HG03108 (cell line): ENCODE measurements around the gene CACNA1I.

Source experiments
- ATAC-seq: cut with Tn5 transposase; IDR thresholded peaks from one replicate; pipeline ENCODE4 v1.9.1; 2021; ENCODE audit warnings: moderate library complexity; ENCODE audit not compliant: unreplicated experiment

The CACNA1I gene

GRCh38 chr22:39535357-39535725 lies 35.2 kb upstream of the CACNA1I start:
- no peak for ATAC-seq

DNA sequence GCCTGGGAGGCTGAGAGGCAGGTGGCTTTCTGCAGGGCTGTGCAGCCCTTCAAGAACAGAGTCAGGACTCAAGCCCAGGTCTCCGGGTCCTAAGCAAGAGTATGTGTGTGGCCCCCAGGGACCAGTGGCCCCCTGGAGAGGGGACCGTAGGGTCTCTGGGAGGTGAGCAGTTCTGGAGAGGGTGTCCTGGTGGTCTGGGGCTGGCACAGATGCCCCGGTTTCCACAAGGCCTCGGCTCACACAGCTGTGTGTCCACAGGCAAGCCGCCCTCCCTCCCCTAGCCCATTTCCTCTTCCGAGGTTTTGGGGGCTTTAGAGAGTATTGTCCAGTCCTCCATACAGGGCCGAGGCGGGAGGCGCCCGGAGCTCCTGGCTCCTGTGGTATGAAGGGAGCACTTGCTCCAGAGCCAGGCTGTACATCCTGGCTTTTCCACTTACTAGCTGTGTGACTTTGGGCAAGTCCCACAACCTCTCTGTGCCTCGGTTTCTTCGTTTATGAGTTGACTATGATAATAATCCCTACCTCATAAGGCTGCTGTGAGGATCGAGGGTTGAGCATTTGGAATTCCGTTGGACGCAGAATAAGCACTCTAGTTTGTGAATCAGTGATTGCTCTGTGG lies 34.6 kb upstream of the CACNA1I start:
- ATAC-seq, result no peak

- no peak for ATAC-seq
Observed at GRCh38 chr22:39536711-39537110, 33.8 kb upstream of the CACNA1I start.

DNA sequence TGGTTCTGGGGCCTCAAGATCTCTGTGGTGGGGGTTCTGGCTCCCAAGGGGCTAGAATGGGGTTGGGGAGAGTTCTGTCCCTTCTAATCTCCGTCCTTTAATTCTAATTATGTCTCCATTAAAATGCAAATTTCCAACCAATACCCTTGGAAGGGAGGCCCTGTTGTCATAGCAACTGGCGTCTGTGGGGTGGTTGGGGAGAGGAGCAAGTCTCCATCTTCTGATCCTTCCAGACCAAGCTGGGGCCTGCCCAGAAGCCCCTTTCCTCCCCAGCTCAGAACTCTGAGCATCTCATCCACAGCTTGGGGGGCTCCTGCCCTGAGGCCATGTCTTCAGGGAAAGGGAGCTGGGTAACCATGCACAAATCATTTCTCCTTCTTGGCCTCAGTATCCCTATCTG lies 32.6 kb upstream of the CACNA1I start:
- no peak for ATAC-seq

- no peak for ATAC-seq
Observed at GRCh38 chr22:39543095-39543494, 27.5 kb upstream of the CACNA1I start.

GRCh38 chr22:39545386-39546365 lies 24.9 kb upstream of the CACNA1I start:
- no peak for ATAC-seq

- no peak for ATAC-seq
Observed at GRCh38 chr22:39546889-39547586, 23.5 kb upstream of the CACNA1I start.

- ATAC-seq, result no peak
Observed at GRCh38 chr22:39547587-39547947, 23.0 kb upstream of the CACNA1I start.

DNA sequence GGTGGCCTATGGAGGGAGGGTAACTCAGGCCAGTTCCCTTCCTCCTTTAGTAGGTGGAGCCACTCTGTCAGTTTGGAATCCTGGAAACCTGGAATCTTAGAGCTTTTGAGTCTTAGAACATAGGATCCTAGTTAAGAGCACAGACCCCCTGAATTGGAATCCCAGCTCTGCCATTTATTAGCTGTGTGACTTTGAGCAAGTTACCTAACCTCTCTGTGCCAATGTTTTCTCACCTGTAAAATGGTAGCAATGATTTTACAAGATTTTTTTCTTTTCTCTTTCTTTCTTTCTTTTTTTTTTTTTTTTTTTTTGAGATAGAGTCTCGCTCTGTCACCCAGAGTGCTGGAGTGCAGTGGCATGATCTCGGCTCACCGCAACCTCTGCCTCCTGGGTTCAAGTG lies 17.1 kb upstream of the CACNA1I start:
- no peak for ATAC-seq

GRCh38 chr22:39554151-39554550 lies 16.4 kb upstream of the CACNA1I start:
- ATAC-seq, result no peak

DNA sequence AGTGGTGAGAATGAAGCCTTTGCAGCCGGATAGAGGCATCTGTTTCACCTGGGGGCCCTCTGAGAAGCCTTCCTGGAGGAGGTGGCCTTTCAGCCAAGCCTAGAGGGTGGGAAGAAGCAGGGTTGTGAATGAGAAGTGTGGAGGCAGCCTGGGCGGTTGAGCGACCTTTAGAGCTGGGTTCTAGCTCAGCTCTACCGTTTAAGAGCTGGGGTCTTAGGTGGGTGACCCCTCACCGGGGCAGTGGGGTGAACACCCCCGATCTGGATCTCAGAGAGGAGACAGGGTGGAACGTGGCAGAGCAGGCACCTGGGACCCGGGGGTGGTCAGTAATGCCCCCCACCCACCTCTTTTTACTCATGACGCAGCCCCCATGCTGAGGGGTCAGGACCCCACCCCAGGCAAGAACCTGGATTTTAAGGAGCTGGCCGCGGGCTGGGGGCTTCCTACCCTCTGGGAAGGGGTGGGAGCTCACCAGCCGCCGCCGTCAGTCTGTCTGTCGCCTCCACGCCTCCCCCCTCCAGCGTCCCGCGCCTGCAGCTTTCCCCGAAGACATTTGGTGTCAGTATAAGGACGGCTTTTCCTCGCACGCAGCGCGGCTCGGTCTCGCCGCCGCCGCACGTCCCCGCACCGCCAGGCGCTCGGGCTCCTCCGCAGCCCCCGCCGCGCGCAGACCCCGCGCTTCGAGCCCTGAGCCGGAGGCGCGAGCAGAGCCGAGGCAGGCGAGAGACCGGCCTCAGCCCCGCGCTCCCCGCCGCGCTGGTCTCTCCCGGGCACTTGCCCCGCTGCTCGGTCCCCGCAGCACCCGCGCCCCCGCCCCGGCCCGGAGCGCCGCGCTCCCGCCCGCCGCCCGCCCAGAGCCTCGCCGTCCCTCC lies 13.3 kb upstream of the CACNA1I start:
- ATAC-seq, result no peak

DNA sequence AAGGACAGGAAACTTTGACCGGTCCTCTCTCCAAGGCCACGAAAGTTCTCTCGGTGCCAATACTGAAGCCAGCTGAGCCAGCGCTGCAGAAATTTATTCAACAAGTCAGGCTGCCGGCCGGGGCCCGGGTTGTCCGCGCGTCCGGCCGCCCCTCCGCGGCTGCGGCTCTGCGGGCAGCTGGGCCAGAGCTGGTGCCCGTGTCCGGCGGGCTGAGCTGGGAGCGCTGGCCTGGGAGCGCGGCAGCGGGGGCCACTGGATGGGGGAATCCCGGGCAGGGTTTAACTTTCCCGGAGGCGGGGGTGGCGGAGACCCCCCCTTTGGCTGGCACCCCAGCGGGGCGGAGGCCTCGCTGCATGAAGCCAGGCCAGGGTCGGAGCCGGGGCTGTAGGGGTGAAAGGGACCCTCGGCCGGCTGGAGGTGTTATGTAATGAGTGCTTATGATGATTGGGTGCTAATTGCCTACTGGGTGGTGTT lies 12.3 kb upstream of the CACNA1I start:
- ATAC-seq, result no peak

GRCh38 chr22:39558950-39559349 lies 11.6 kb upstream of the CACNA1I start:
- ATAC-seq, result no peak

- no peak for ATAC-seq
Observed at GRCh38 chr22:39559456-39560105, 11.0 kb upstream of the CACNA1I start.

- no peak for ATAC-seq
Observed at GRCh38 chr22:39560127-39560526, 10.4 kb upstream of the CACNA1I start.

DNA sequence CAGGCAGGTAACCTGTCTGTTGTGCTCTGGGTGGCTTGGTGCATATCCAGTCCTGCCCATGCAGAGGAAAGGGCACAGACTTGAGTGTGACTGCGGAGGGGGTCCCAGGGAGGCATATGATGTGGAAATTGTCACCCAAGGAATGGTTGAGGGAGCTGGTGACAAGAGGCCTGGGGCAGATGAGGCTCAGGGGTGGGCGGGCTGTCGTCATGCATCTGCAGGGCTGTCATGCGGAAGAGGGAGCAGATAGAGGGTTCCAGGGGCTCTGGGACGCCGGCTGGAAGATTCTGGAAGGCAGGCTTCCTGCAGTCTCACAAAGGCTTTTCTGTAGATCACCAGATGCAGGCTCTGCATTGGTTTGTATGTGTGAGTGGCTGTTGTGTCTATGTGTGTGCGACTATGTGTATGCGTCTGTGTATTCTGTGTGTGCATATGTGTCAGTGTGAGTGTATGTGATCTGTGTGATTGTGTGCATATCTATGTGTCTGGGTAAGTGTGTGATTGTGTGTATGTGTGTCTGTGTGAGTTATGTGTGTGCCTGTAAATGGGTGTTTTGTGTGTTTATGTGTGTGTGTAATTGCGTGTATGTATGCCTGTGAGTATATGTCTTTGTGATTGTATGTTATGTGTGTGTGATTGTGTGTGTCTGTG lies 7.6 kb upstream of the CACNA1I start:
- no peak for ATAC-seq

DNA sequence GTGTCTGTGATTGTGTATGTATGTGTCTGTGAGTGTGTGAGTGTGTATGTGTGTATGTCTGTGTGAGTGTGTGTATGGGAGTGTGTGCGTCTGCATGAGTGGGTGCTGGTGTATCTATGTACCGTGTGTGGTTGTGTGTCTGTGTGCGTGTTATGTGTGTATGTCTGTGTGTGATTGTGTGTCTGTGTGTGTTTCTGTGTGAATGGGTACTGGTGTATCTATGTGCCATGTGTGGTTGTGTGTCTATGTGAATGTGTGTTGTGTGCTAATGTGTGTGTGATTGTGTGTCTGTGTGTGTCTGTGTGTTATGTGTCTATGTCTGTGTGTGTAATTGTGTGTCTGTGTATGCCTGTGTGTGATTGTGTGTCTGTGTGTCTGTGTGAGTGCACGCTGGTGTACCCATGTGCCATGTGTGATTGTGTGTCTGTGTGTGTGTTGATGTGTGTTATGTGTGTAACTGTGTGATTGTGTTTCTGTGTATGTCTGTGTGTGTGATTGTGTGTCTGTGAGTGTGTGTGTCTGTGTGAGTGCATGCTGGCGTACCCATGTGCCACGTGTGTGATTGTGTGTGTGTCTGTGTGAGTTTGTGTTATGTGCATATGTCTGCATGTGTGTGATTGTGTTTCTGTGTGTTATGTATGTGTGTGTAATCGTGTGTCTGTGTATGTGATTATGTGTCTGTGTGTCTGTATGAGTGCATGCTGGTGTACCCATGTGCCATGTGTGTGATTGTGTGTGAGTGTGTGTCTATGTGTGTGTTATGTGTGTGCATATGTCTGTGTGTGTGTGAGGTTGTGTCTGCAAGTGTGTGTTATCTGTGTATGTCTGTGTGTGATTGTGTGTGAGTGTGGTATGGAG lies 6.8 kb upstream of the CACNA1I start:
- no peak for ATAC-seq

DNA sequence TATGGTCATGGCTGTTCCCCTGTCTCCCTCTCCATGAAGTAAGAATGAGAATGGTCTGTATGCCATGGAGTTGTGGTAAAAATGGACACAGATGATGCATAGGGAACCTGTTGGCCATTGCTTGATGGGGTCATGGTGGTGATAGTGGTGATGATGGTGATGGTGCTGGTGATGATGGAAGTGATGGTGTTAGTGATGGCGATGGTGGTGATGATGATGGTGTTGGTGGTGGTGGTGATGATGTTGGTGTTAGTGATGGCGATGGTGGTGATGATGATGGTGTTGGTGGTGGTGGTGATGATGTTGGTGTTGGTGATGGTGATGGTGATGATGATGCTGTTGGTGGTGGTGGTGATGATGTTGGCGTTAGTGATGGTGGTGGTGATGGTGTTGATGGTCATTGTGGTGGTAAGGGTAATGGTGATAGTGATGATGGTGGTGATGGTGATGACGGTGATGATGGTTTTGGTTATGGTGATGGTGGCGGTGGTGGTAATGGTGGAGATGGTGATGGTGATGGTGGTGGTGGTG lies 5.1 kb upstream of the CACNA1I start:
- no peak for ATAC-seq
